ENCODE data around the gene FITM1. TPM values are rescaled to one million over a fixed set of nuclear protein-coding genes. Genes with fewer than 3 reads are reported as not detected.

The FITM1 gene
- total RNA-seq, 4 donors from 2014 or later = 0.68 TPM; not detected in 3

- TF ChIP-seq CTCF (IDR thresholded peaks at IDR 0.05; ENCODE audit: low read depth) = no peak
These were observed 21.1 kb downstream of the FITM1 start for GRCh38 chr14:24151404-24152080.

DNA sequence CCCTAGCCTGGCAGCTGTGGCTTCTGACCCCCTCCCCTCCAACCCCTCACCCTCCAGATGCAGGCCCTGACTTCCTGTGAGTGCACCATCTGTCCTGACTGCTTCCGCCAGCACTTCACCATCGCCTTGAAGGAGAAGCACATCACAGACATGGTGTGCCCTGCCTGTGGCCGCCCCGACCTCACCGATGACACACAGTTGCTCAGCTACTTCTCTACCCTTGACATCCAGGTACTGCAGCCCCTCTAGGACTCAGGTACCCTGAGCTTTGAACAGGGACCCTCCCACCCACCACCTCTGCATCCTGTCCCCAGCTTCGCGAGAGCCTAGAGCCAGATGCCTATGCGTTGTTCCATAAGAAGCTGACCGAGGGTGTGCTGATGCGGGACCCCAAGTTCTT, 24.6 kb downstream of the FITM1 start:
- no peak for TF ChIP-seq CTCF (IDR thresholded peaks at IDR 0.05; ENCODE audit: low read depth)

- TF ChIP-seq CTCF (IDR thresholded peaks at IDR 0.05; ENCODE audit: low read depth) = no peak
These were observed 26.4 kb downstream of the FITM1 start for GRCh38 chr14:24156840-24157239.

DNA sequence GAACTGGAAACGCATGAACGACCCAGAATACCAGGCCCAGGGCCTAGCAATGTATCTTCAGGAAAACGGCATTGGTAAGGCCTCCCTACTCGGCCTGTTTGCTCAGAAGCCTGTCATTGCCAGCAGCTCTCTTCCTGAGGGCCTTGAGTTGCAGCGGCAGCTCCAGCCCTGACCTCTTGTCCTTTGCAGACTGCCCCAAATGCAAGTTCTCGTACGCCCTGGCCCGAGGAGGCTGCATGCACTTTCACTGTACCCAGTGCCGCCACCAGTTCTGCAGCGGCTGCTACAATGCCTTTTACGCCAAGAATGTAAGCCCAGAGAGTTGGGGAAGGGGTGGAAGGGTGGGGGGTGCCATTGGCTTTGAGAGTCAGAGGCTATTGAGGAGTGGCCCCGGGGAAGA, 26.9 kb downstream of the FITM1 start:
- TF ChIP-seq CTCF (IDR thresholded peaks at IDR 0.05; ENCODE audit: low read depth) = no peak

GRCh38 chr14:24159777-24160498, 29.5 kb downstream of the FITM1 start:
- TF ChIP-seq CTCF (IDR thresholded peaks at IDR 0.05; ENCODE audit: low read depth) = no peak

DNA sequence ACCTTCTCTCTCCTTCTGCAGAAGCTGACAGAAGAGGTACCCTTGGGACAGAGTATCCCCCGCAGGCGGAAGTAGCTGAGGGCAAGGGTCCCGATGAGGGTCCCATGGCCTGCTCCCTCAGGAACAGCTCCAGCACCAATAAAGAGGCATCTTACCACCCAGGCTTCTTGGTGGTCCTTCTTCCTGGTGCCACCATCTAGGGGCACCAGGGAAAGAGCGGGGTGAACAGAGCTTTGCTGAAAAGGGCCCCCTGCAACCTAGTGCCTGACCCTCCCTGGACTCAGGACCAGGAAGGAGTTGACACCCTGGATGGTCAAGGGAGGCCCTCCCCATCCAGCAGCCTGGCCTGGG, 30.0 kb downstream of the FITM1 start:
- no peak for TF ChIP-seq CTCF (IDR thresholded peaks at IDR 0.05; ENCODE audit: low read depth)

DNA sequence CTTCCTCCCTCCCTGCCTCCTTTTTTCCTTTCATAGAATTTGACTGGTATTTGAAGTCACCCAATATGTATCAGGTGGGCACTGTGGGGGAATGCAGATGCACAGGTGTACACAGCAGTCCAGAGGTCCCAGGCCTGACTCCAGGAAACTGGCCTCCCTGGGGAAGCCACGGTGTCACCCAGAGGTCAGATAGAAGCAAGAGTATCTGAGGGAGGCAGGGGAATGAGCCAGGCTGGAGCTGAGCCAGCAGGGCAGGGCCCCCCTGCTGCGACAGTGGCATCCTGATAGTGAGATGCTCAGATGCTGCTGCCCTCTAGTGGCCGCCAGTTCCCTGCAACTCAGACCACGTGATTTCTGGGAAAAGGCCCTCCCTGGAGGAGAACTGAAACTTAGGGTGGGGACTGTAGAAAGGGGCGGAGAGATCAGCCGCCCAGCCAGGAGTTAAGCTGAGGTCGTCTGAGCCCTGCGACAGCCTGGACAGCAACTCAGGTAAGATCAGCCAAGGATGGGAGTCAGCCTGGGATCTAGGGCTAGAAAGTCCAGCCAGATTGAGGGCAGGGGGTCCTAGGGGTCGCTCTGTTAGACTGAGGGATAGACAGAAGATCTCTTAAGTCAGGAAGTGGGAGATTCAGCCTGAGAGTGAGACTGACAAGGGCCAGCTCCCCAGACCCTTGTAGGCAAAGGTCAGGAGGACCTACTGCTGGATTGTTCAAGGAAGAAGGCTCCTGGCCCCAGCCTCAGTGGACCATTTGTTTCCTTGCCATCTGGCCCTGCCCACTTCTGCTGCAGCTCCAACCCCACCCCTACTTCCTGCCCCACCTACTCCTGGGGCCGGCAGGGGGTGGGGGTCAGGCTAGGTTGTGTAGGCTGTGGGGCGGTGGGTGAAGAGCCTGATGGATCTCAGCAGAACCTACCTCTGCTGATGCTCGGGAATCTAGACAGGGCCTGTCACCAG, 30.7 kb downstream of the FITM1 start, which contains the start of gene IRF9:
IRF9 (plus strand) TSS at position 416 of the 955 bp plus-strand sequence. CDS start 880 bp downstream, outside the sequence.
- no peak for TF ChIP-seq CTCF (IDR thresholded peaks at IDR 0.05; ENCODE audit: low read depth)

Data from subcutaneous adipose tissue (tissue), 4 donors.